HFF-Myc (cell line): ENCODE data around the gene DAPK2.
"Not testable (repeated sequence)": the region's sequence is repeated elsewhere in the genome, so short reads cannot be mapped to it uniquely, and the experiment has no call there.

ENCODE experiments used
- DNase-seq: peaks from one replicate; pipeline ENCODE4 v3.0.0-alpha.2; 2011; ENCODE audit warnings: low read depth; ENCODE audit errors: extremely low read depth
- H3K4me3 ChIP-seq: replicated peaks from 2 replicates; pipeline ENCODE4 v1.5.1; 2011; ENCODE audit warnings: low read depth, mild to moderate bottlenecking, control low read depth, low read length
- CTCF ChIP-seq: IDR thresholded peaks from 2 replicates; pipeline ENCODE4 v1.5.1; 2012; ENCODE audit warnings: mild to moderate bottlenecking, low read depth, low read length, control low read depth; ENCODE audit errors: missing control alignments

The DAPK2 gene

GRCh38 chr15:64070106-64070505 lies 23.8 kb upstream of the DAPK2 start:
- no peak for TF ChIP-seq CTCF
- H3K4me3 ChIP-seq: no peak overlapping the region
- DNase-seq: no peak

DNA sequence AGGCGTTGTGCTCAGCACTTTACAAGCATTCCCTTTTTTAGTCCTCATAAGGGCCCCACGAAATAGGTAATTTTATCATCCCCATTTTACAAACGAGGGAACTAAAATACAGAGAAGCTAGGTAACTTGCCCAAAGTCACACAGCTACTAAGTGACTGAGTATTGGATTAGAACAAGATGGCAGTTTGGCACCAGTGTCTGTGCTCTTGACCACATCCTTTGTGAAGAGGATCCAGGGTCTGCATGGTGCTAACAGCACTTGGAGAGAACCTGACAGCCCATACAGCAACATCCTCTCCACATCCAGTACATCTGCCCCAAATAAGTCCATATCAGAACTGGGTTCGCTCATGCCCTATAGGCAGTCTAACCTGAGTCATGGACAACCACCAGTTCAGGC lies 21.8 kb upstream of the DAPK2 start:
- no peak overlapping the region for H3K4me3 ChIP-seq
- no peak for TF ChIP-seq CTCF
- DNase-seq: no peak

DNA sequence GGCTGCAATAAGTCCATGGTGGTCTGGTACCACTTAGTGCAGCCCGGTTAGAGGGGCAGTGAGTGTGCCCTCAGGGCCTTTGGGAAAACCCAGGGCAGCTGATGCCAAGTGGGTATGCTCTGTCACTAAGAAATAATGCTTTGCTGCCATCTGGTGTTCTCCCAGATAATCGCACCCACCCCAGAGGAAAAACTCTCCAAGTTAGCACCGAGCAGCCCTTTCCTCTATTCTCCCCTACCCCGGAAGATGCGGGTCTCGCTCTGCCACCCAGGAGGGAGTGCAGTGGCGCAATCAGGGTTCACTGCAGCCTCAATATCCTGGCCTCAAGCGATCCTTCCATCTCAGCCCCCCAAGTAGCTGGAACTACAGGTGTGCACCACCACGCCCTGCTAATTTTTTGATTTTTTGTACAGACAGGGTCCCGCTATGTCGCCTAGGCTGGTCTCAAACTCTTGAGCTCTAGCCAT lies 21.3 kb upstream of the DAPK2 start:
- TF ChIP-seq CTCF: peak; percentile 71
- H3K4me3 ChIP-seq: no peak overlapping the region

DNA sequence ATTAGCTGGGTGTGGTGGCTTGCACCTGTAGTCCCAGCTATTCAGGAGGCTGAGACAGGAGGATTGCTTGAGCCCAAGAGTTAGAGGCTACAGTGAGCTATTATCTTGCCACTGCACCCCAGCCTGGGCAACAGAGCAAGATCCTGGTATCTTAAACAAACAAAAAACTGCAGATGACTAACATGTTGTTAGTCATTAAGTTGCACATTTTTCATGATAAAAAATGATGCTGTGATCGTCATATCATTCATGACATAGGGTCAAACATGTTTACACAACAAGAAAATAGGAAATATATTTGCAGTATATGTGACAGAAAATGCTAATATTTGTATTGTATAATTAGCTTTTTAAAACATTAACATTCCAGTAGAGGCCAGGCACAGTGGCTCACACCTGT lies 20.2 kb upstream of the DAPK2 start:
- no peak overlapping the region for H3K4me3 ChIP-seq
- no peak for TF ChIP-seq CTCF
- DNase-seq: no peak

More for the DNA sequence above, 21.3 kb upstream of the DAPK2 start:
- peak; percentile 39 for DNase-seq

- DNase-seq: no peak
- no peak for TF ChIP-seq CTCF
- no peak overlapping the region for H3K4me3 ChIP-seq
Measured at GRCh38 chr15:64060716-64061115, 14.4 kb upstream of the DAPK2 start.

GRCh38 chr15:64059104-64059503 lies 12.8 kb upstream of the DAPK2 start:
- not testable (repeated sequence) for DNase-seq, H3K4me3 ChIP-seq

- H3K4me3 ChIP-seq: no peak overlapping the region
- TF ChIP-seq CTCF: no peak
- no peak for DNase-seq
Measured at GRCh38 chr15:64058279-64058678, 12.0 kb upstream of the DAPK2 start.

- H3K4me3 ChIP-seq, DNase-seq: not testable (repeated sequence)
Measured at GRCh38 chr15:64053674-64054073, 7.4 kb upstream of the DAPK2 start.
